Fibroblast of lung (primary cell): ENCODE measurements around the gene INS.

Experiments used
- EZH2 ChIP-seq: IDR thresholded peaks from 2 replicates; pipeline ENCODE4 v1.5.1; 2012; ENCODE audit warnings: low read length, control low read depth, mild to moderate bottlenecking; ENCODE audit errors: missing control alignments
- TF ChIP-seq, protein P1 (sequence below), 2 donors: IDR thresholded peaks in 1 of 2; conservative IDR thresholded peaks in 1 of 2; 1 replicate in 1 of 2; 2 replicates in 1 of 2; pipeline ENCODE4 v1.5.1; 2011 to 2012; ENCODE audit warnings: low read length in 2 of 2, control low read depth in 1 of 2, inconsistent platforms in 1 of 2, low read depth in 1 of 2, mild to moderate bottlenecking in 1 of 2

DNA sequence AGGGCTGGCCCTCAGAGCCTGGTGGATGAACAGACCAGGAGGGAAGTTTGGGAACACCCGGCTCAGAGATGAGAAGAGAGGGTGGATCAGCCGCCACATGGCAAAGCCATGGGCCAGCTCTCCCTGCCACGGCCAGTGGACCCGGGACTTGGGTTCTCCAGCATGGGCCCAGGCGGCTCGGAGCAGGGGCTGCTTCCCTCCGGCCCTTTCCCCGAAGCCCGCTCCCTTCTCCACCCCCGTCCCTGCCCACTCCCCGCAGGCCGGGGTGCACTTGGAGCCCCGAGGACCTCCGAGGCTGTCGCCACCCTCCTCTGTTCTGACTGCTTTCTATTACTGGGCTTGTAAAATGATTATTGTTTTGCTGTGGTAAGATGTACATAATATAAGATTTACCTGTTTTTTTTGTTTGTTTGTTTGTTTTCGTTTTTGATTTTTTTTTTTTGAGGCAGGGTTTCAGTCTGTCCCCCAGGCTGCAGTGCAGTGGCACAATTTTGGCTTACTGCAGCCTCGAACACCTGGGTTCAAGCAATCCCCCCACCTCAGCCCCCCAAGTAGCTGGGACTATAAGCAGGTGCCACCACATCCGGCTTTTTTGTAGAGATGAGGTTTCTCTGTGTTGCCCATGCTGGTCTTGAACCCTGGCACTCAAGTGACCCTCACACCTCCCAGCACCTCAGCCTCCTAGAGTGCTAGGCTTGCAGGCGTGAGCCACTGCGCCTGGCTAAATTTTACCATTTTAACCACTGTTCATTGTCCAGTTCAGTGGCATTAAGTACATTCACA, 21.9 kb upstream of the INS start:
- TF ChIP-seq, protein P1, sequence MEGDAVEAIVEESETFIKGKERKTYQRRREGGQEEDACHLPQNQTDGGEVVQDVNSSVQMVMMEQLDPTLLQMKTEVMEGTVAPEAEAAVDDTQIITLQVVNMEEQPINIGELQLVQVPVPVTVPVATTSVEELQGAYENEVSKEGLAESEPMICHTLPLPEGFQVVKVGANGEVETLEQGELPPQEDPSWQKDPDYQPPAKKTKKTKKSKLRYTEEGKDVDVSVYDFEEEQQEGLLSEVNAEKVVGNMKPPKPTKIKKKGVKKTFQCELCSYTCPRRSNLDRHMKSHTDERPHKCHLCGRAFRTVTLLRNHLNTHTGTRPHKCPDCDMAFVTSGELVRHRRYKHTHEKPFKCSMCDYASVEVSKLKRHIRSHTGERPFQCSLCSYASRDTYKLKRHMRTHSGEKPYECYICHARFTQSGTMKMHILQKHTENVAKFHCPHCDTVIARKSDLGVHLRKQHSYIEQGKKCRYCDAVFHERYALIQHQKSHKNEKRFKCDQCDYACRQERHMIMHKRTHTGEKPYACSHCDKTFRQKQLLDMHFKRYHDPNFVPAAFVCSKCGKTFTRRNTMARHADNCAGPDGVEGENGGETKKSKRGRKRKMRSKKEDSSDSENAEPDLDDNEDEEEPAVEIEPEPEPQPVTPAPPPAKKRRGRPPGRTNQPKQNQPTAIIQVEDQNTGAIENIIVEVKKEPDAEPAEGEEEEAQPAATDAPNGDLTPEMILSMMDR (conservative IDR thresholded peaks at IDR 0.05 in 1 of 2, IDR thresholded peaks at IDR 0.05 in 1 of 2; ENCODE audit: low read depth in 1 of 2, low read length in 2 of 2), result no peak
- TF ChIP-seq EZH2, result no peak
